Neural cell (in vitro differentiated cells): Measurements from ENCODE around the gene DCLK1. TPM values are rescaled to one million over a fixed set of nuclear protein-coding genes. Genes with fewer than 3 reads are reported as not detected.

Experiments used
- H2AFZ ChIP-seq: fragments of 200-600, 300-800 bp; sonication (generic), shearing (Covaris generic); 2 replicates; pipeline ENCODE4 v1.6.0; 2014; ENCODE audit warnings: low read depth, mild to moderate bottlenecking, antibody characterized with exemption, low read length, moderate library complexity
- H3F3A ChIP-seq: fragments of 200-600 bp; shearing (Covaris generic); 2 replicates; pipeline ENCODE4 v1.6.1; 2016; ENCODE audit warnings: mild to moderate bottlenecking, moderate library complexity, mixed read lengths, antibody characterized with exemption, low read length; ENCODE audit not compliant: insufficient read depth, poor library complexity, severe bottlenecking
- H3K27ac ChIP-seq: fragments of 200-600, 300-800 bp; sonication (generic), shearing (Covaris generic); 2 replicates; pipeline ENCODE4 v1.5.1; 2014; ENCODE audit warnings: mild to moderate bottlenecking, low read length, moderate library complexity
- H3K27me3 ChIP-seq: fragments of 300-800, 200-600 bp; sonication (generic), shearing (Covaris generic); 2 replicates; pipeline ENCODE4 v1.6.0; 2014; ENCODE audit warnings: mild to moderate bottlenecking, low read depth, low read length, moderate library complexity; ENCODE audit not compliant: insufficient read depth
- H3K36me3 ChIP-seq: fragments of 300-800, 200-600 bp; sonication (generic), shearing (Covaris generic); 2 replicates; pipeline ENCODE4 v1.5.1; 2014; ENCODE audit warnings: mild to moderate bottlenecking, antibody characterized with exemption, low read length, moderate library complexity; ENCODE audit not compliant: insufficient read depth
- H3K4me2 ChIP-seq: fragments of 300-800, 200-600 bp; sonication (generic), shearing (Covaris generic); 2 replicates; pipeline ENCODE4 v1.6.0; 2014; ENCODE audit warnings: mild to moderate bottlenecking, low read length
- H3K4me3 ChIP-seq: fragments of 300-800, 200-600 bp; sonication (generic), shearing (Covaris generic); 2 replicates; pipeline ENCODE4 v1.5.1; 2014; ENCODE audit warnings: mild to moderate bottlenecking, low read length, moderate library complexity
- H3K79me2 ChIP-seq: fragments of 200-600 bp; shearing (Covaris generic); replicated peaks from 2 replicates; pipeline ENCODE4 v1.6.0; 2014; ENCODE audit warnings: mild to moderate bottlenecking, low read length, moderate library complexity; ENCODE audit not compliant: insufficient read depth
- H3K9ac ChIP-seq: fragments of 300-800, 200-600 bp; sonication (generic), shearing (Covaris generic); 2 replicates; pipeline ENCODE4 v1.6.1; 2016; ENCODE audit warnings: mild to moderate bottlenecking, low read length, mixed read lengths
- H3K9me2 ChIP-seq: fragments of 200-600 bp; shearing (Covaris generic); 2 replicates; pipeline ENCODE4 v1.6.1; 2016; ENCODE audit warnings: mild to moderate bottlenecking, low read length, mixed read lengths; ENCODE audit not compliant: insufficient read depth
- H3K9me3 ChIP-seq: fragments of 200-600, 300-800 bp; sonication (generic), shearing (Covaris generic); 2 replicates; pipeline ENCODE4 v1.6.1; 2016; ENCODE audit warnings: mild to moderate bottlenecking, mixed run types, low read length, moderate library complexity, mixed read lengths
- H4K20me1 ChIP-seq: fragments of 200-600 bp; shearing (Covaris generic); 2 replicates; pipeline ENCODE4 v1.6.1; 2016; ENCODE audit warnings: mild to moderate bottlenecking, mixed run types; ENCODE audit not compliant: insufficient read depth
- CTCF ChIP-seq: fragments of 450-650 bp; IDR thresholded peaks from 2 replicates; pipeline ENCODE4 v1.5.1; 2014; ENCODE audit warnings: antibody characterized with exemption, mild to moderate bottlenecking, moderate library complexity; ENCODE audit not compliant: poor library complexity, severe bottlenecking
- EP300 ChIP-seq: fragments of 450-650 bp; conservative IDR thresholded peaks from 2 replicates; pipeline ENCODE4 v1.6.1; 2014; ENCODE audit warnings: antibody characterized with exemption, mild to moderate bottlenecking, moderate library complexity; ENCODE audit not compliant: poor library complexity, severe bottlenecking
- EZH2 ChIP-seq: fragments of 200-600, 300-800 bp; shearing (Covaris generic), sonication (generic); IDR thresholded peaks from 2 replicates; pipeline ENCODE4 v1.6.1; 2014; ENCODE audit warnings: antibody characterized with exemption, low read length, borderline replicate concordance, mild to moderate bottlenecking; ENCODE audit not compliant: insufficient read depth, poor library complexity, severe bottlenecking
- MXI1 ChIP-seq: fragments of 450-650 bp; conservative IDR thresholded peaks from 2 replicates; pipeline ENCODE4 v1.6.1; 2014; ENCODE audit warnings: antibody characterized with exemption, mild to moderate bottlenecking; ENCODE audit not compliant: poor library complexity, severe bottlenecking
- POLR2AphosphoS5 ChIP-seq: IDR thresholded peaks from 2 replicates; pipeline ENCODE4 v1.6.1; 2012
- RAD21 ChIP-seq: fragments of 450-650 bp; conservative IDR thresholded peaks from 2 replicates; pipeline ENCODE4 v1.6.1; 2014; ENCODE audit warnings: antibody characterized with exemption, mild to moderate bottlenecking, moderate library complexity
- REST ChIP-seq: IDR thresholded peaks from 2 replicates; pipeline ENCODE4 v1.6.1; 2012; ENCODE audit warnings: borderline replicate concordance
- SMC3 ChIP-seq: fragments of 450-650 bp; conservative IDR thresholded peaks from 2 replicates; pipeline ENCODE4 v1.6.1; 2014; ENCODE audit warnings: antibody characterized with exemption, mild to moderate bottlenecking, moderate library complexity; ENCODE audit not compliant: poor library complexity
- TAF1 ChIP-seq: IDR thresholded peaks from 2 replicates; pipeline ENCODE4 v1.6.1; 2012; ENCODE audit warnings: low read depth
- polyA plus RNA-seq: library from polyadenylated mRNA; depleted of rRNA; stranded (reverse); fragments of >200 nt; gene quantifications from 2 replicates; pipeline ENCODE4 v1.2.3, GENCODE V29; 2014

Gene DCLK1
- polyA plus RNA-seq, 1 donor from 2014 or later = 124 TPM

- peaks cover 9% of the 10 kb centered on the region for H3K36me3 ChIP-seq
These were observed 360.4 kb downstream of the DCLK1 start for GRCh38 chr13:35770756-35771297.

GRCh38 chr13:35769812-35770211 lies 361.4 kb downstream of the DCLK1 start:
- Histone ChIP-seq H3K9me3 (no peaks in the 10 kb centered on the region), H3K4me2 (no peak overlapping the region), H3K9me2 (no peaks in the 10 kb centered on the region), H3F3A (peaks cover 5% of the 10 kb centered on the region), H3K27ac (no peak overlapping the region), H4K20me1 (no peaks in the 10 kb centered on the region), H2AFZ (no peak overlapping the region), H3K9ac (no peak overlapping the region), H3K36me3 (peaks cover 9% of the 10 kb centered on the region), H3K27me3 (no peaks in the 10 kb centered on the region), H3K79me2 (no peaks in the 10 kb centered on the region), H3K4me3 (no peak overlapping the region)
- TF ChIP-seq RAD21 (no peak), EP300 (no peak), CTCF (no peak), POLR2AphosphoS5 (no peak), SMC3 (no peak), TAF1 (no peak), EZH2 (no peak), MXI1 (no peak)

More at GRCh38 chr13:35770756-35771297, 360.4 kb downstream of the DCLK1 start:
- Histone ChIP-seq H3F3A (peaks cover 5% of the 10 kb centered on the region), H3K79me2 (no peaks in the 10 kb centered on the region), H3K4me2 (no peak overlapping the region), H3K27ac (no peak overlapping the region), H4K20me1 (no peaks in the 10 kb centered on the region), H3K9me2 (no peaks in the 10 kb centered on the region), H3K4me3 (no peak overlapping the region), H3K9ac (no peak overlapping the region), H3K27me3 (no peaks in the 10 kb centered on the region), H2AFZ (no peak overlapping the region), H3K9me3 (no peaks in the 10 kb centered on the region)
- TF ChIP-seq EZH2 (no peak), CTCF (no peak), SMC3 (no peak), MXI1 (no peak), POLR2AphosphoS5 (no peak), RAD21 (no peak), TAF1 (no peak), REST (no peak), EP300 (no peak)
